ENCODE measurements around the gene SUMO2.
A peak's percentile ranks its signal among the peaks of the same experiment; 100 is the strongest.

The SUMO2 gene

GRCh38 chr17:75205793-75206163 lies 23.0 kb upstream of the SUMO2 start:
- no peak for TF ChIP-seq CTCF (conservative IDR thresholded peaks at IDR 0.05; ENCODE audit: low read depth)
- ChIA-PET POLR2A (ENCODE audit: low non-redundant PET) (interaction anchor here (0.6 to 1.0 kb wide), 2 partner anchors 55 to 261 kb away, joined by 3 read pairs; partner anchors contain the start of gene GGA3), CTCF (interaction anchor here (0.6 to 0.7 kb wide), 3 partner anchors 91 to 225 kb away, joined by 3 to 4 read pairs (median 3); no protein-coding TSS in a partner anchor)
- peak overlapping the region; percentile 98 for H3K27ac ChIP-seq
- peak; percentile 18 for DNase-seq (ENCODE audit: low spot score)

GRCh38 chr17:75205037-75205792 lies 22.5 kb upstream of the SUMO2 start, which contains the start of gene NUP85:
Gene NUP85, plus strand, starts transcription at chr17:75205679. Its CDS starts 83 bp downstream, at chr17:75205762.
- POLR2A ChIA-PET (ENCODE audit: low non-redundant PET) = interaction anchor here (1.0 kb wide), 1 partner anchor 260 kb away, joined by 3 read pairs; no protein-coding TSS in a partner anchor
- CTCF ChIA-PET = interaction anchor here (0.6 to 0.7 kb wide), 3 partner anchors 100 to 225 kb away, joined by 3 to 4 read pairs (median 3); no protein-coding TSS in a partner anchor
- no peak for TF ChIP-seq CTCF (conservative IDR thresholded peaks at IDR 0.05; ENCODE audit: low read depth)
- DNase-seq (ENCODE audit: low spot score) = peak; percentile 100
- H3K27ac ChIP-seq = peak within 1 kb of the TSS; percentile 98

- no peak overlapping the region for H3K27ac ChIP-seq
- POLR2A ChIA-PET (ENCODE audit: low non-redundant PET) = no interaction called here
- no peak for TF ChIP-seq CTCF (conservative IDR thresholded peaks at IDR 0.05; ENCODE audit: low read depth)
- DNase-seq (ENCODE audit: low spot score) = no peak
- CTCF ChIA-PET = interaction anchor here (0.5 to 0.8 kb wide), 5 partner anchors 15 to 325 kb away, joined by 3 to 5 read pairs (median 4); no protein-coding TSS in a partner anchor
Measured at GRCh38 chr17:75199886-75200618, 17.3 kb upstream of the SUMO2 start.

GRCh38 chr17:75194879-75195278 lies 12.1 kb upstream of the SUMO2 start:
- no peak for TF ChIP-seq CTCF (conservative IDR thresholded peaks at IDR 0.05; ENCODE audit: low read depth)
- ChIA-PET POLR2A (ENCODE audit: low non-redundant PET) (no interaction called here), CTCF (no interaction called here)
- no peak overlapping the region for H3K27ac ChIP-seq
- no peak for DNase-seq (ENCODE audit: low spot score)

- ChIA-PET CTCF (interaction anchor here (0.5 to 0.7 kb wide), 2 partner anchors 10 to 296 kb away, joined by 3 to 4 read pairs; no protein-coding TSS in a partner anchor), POLR2A (ENCODE audit: low non-redundant PET) (no interaction called here)
- no peak overlapping the region for H3K27ac ChIP-seq
- no peak for DNase-seq (ENCODE audit: low spot score)
- no peak for TF ChIP-seq CTCF (conservative IDR thresholded peaks at IDR 0.05; ENCODE audit: low read depth)
Measured at GRCh38 chr17:75191584-75191983, 8.8 kb upstream of the SUMO2 start.

GRCh38 chr17:75188614-75189013 lies 5.9 kb upstream of the SUMO2 start:
- CTCF ChIA-PET = interaction anchor here (0.6 to 1.5 kb wide), 3 partner anchors 13 to 164 kb away, joined by 3 to 4 read pairs (median 3); no protein-coding TSS in a partner anchor
- POLR2A ChIA-PET (ENCODE audit: low non-redundant PET) = no interaction called here

More at GRCh38 chr17:75188614-75189013, 5.9 kb upstream of the SUMO2 start:
- no peak for DNase-seq (ENCODE audit: low spot score)
- TF ChIP-seq CTCF (conservative IDR thresholded peaks at IDR 0.05; ENCODE audit: low read depth) = no peak
- peak overlapping the region; percentile 10; the same call in 1 of the 2 replicates for H3K27ac ChIP-seq
